Lung (tissue), 12 donors: ENCODE results near the gene CAMK2G. TPM values are rescaled to one million over a fixed set of nuclear protein-coding genes. Genes with fewer than 3 reads are reported as not detected.

ENCODE experiments used
- ATAC-seq: fragments of 200-7000 bp; cut with Tn5 transposase; one replicate; pipeline ENCODE4 v1.9.1; 2020; ENCODE audit warnings: moderate number of reproducible peaks; ENCODE audit not compliant: insufficient read depth, low FRiP score
- DNase-seq, 3 donors: peaks; one replicate each; pipeline ENCODE4 v3.0.0-alpha.2; 2013 to 2017
- H3K27ac ChIP-seq, 2 donors: one replicate each; pipeline ENCODE4 v1.5.1; 2013; ENCODE audit warnings: mild to moderate bottlenecking in 2 of 2, moderate library complexity in 2 of 2, control low read depth in 1 of 2, inconsistent platforms in 1 of 2, low read depth in 1 of 2, low read length in 1 of 2
- H3K27me3 ChIP-seq, 3 donors: one replicate each; pipeline ENCODE4 v1.5.1; 2013; ENCODE audit warnings: low read length in 2 of 3; ENCODE audit not compliant: control insufficient read depth in 3 of 3, insufficient read depth in 3 of 3
- H3K36me3 ChIP-seq, 4 donors: one replicate each; pipeline ENCODE4 v1.5.1; 2013; ENCODE audit warnings: low read length in 4 of 4, mild to moderate bottlenecking in 1 of 4, moderate library complexity in 1 of 4; ENCODE audit not compliant: control insufficient read depth in 4 of 4, insufficient read depth in 4 of 4
- H3K4me1 ChIP-seq, 5 donors: one replicate each; pipeline ENCODE4 v1.5.1; 2013; ENCODE audit warnings: low read length in 5 of 5, mild to moderate bottlenecking in 2 of 5, moderate library complexity in 1 of 5; ENCODE audit not compliant: control insufficient read depth in 5 of 5, insufficient read depth in 5 of 5
- H3K4me3 ChIP-seq: one replicate; pipeline ENCODE4 v1.5.1; 2013; ENCODE audit warnings: mild to moderate bottlenecking, control low read depth, moderate library complexity
- H3K9ac ChIP-seq, 2 donors: one replicate each; pipeline ENCODE4 v1.5.1; 2013; ENCODE audit warnings: low read length in 2 of 2, control low read depth in 1 of 2; ENCODE audit not compliant: insufficient read depth in 1 of 2
- H3K9me3 ChIP-seq, 4 donors: one replicate each; pipeline ENCODE4 v1.5.1; 2013; ENCODE audit warnings: low read length in 3 of 4, mild to moderate bottlenecking in 1 of 4, moderate library complexity in 1 of 4; ENCODE audit not compliant: control insufficient read depth in 4 of 4, insufficient read depth in 3 of 4
- WGBS, 2 donors: extraction: QIAGEN DNeasy Blood & Tissue Kit; methylation state at CpG; one replicate each; pipeline ENCODE4 v1.1.7; 2013; 5-methylcytosine and 5-hydroxymethylcytosine counted together
- polyA plus RNA-seq, 2 donors: library from polyadenylated mRNA; stranded (reverse); fragments of 200-250 nt; gene quantifications; one replicate each; pipeline ENCODE4 v1.2.1, GENCODE V29; 2013
- total RNA-seq, 2 donors: library from RNA; depleted of rRNA in 1 of 2; stranded (reverse); fragments of >200 nt in 1 of 2; gene quantifications; one replicate each; pipeline ENCODE4 v1.2.1, GENCODE V29; 2014 to 2021
- TF ChIP-seq, protein P1 (sequence below): IDR thresholded peaks from 2 replicates; pipeline ENCODE4 v1.5.1; 2012; ENCODE audit warnings: mild to moderate bottlenecking; ENCODE audit errors: control extremely low read depth, extremely low read depth
- donor health status: control.
- donor health status: control.
- donor health status: Bipolar disorder and iron deficiency.
- donor health status: healthy.
- donor health status: DM: yes; HTN: yes; CAD: no.

The CAMK2G gene
- total and polyA plus RNA-seq, 4 donors: 15.8 to 41.1 (median 29.0) TPM

DNA sequence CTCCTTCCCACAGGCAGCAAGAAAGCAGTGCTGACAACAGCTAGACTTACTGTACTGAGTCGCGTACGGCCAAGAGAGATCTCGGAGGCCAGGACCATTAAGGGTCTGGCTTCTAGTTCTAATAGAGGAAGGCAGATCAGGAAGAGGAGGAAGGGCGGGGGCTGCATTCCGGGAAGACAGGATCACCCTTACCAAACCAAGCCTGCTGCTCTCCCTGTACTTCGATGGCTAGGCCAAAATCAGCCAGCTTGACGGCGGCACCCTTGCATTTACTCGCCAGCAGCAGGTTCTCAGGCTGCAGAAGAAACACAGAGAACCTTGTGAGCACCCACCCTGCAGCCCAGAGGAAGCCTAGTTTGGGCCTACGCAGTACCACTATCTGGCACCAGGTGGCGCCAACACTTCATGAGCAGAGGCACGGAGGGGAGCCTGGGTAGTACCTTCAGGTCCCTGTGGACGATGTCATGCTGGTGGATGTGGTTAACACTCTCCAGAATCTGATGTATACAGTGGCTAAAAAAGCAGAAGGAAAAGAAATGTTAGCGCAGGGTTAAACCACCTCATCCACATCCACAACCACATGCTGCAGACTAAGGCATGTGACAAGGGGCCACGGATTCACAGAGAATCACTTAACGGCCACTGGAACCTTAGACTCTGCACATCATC, 25.4 kb downstream of the CAMK2G start:
- Histone ChIP-seq H3K9me3 (no peaks in the 10 kb centered on the region), H3K27me3 (no peaks in the 10 kb centered on the region), H3K36me3 (peaks cover 7 to 31% (median 18%) of the 10 kb centered on the region in 4 donors), H3K4me3 (no peak overlapping the region), H3K4me1 (peaks cover 0 to 9% (median 0%) of the 10 kb centered on the region in 5 donors), H3K9ac (no peak overlapping the region), H3K27ac (peak overlapping the region in 1 of 2 donors; percentile 61)
- DNase-seq: peak; percentile 81 to 84 (median 82)
- TF ChIP-seq, protein P1, sequence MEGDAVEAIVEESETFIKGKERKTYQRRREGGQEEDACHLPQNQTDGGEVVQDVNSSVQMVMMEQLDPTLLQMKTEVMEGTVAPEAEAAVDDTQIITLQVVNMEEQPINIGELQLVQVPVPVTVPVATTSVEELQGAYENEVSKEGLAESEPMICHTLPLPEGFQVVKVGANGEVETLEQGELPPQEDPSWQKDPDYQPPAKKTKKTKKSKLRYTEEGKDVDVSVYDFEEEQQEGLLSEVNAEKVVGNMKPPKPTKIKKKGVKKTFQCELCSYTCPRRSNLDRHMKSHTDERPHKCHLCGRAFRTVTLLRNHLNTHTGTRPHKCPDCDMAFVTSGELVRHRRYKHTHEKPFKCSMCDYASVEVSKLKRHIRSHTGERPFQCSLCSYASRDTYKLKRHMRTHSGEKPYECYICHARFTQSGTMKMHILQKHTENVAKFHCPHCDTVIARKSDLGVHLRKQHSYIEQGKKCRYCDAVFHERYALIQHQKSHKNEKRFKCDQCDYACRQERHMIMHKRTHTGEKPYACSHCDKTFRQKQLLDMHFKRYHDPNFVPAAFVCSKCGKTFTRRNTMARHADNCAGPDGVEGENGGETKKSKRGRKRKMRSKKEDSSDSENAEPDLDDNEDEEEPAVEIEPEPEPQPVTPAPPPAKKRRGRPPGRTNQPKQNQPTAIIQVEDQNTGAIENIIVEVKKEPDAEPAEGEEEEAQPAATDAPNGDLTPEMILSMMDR: peak; percentile 97
- WGBS, 2 donors: 31 to 37% methylated on average over 17 of the region's 17 CpGs
- ATAC-seq: peak; percentile 84

GRCh38 chr10:73847031-73847430, 27.3 kb downstream of the CAMK2G start:
- Histone ChIP-seq H3K27ac (no peak overlapping the region), H3K4me3 (no peak overlapping the region), H3K27me3 (no peaks in the 10 kb centered on the region), H3K4me1 (peaks cover 0 to 9% (median 0%) of the 10 kb centered on the region in 5 donors), H3K9me3 (no peaks in the 10 kb centered on the region), H3K36me3 (peaks cover 4 to 41% (median 19%) of the 10 kb centered on the region in 4 donors), H3K9ac (no peak overlapping the region)
- WGBS, 2 donors: 94% methylated on average over 7 of the region's 7 CpGs
- TF ChIP-seq, protein P1: no peak
- DNase-seq (no peak), ATAC-seq (no peak)

GRCh38 chr10:73843261-73843660, 31.1 kb downstream of the CAMK2G start:
- no peaks in the 10 kb centered on the region for H3K4me1 ChIP-seq
- no peak overlapping the region for H3K27ac ChIP-seq
- H3K9me3 ChIP-seq: no peaks in the 10 kb centered on the region
- no peaks in the 10 kb centered on the region for H3K27me3 ChIP-seq
- H3K36me3 ChIP-seq: peaks cover 11 to 58% (median 16%) of the 10 kb centered on the region in 4 donors
- DNase-seq (no peak), ATAC-seq (no peak)
- H3K9ac ChIP-seq: no peak overlapping the region
- TF ChIP-seq, protein P1: no peak
- no peak overlapping the region for H3K4me3 ChIP-seq
- 66 to 76% methylated on average over 5 of the region's 5 CpGs for WGBS, 2 donors

DNA sequence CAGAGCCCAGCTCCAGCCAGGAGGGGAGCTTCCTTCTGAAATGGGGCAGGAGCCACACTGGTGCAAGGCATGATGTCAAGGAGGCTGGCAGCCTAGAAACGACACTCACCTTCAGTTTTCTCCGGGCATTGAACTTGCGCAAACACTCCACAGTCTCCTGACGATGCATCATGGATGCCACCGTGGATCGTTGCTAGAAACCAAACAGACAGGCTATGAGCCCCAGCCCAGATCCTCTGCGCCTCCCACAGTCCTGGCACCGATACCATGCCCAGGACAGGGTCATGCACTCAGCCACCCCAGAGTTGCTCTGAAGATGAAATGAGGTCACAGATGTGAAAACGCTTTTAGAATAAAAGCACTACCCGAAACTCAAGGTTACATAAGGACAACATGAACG, 32.0 kb downstream of the CAMK2G start:
- ATAC-seq: no peak
- no peak overlapping the region for H3K27ac ChIP-seq
- H3K4me1 ChIP-seq: no peaks in the 10 kb centered on the region
- H3K9ac ChIP-seq: no peak overlapping the region
- H3K9me3 ChIP-seq: no peaks in the 10 kb centered on the region
- peaks cover 8 to 55% (median 11%) of the 10 kb centered on the region in 4 donors for H3K36me3 ChIP-seq
- TF ChIP-seq, protein P1: no peak
- H3K27me3 ChIP-seq: no peaks in the 10 kb centered on the region
- no peak for DNase-seq
- 85 to 91% methylated on average over 11 of the region's 11 CpGs for WGBS, 2 donors
- H3K4me3 ChIP-seq: no peak overlapping the region
